Keratinocyte (primary cell): Measurements from ENCODE around the gene ANXA5. TPM values are rescaled to one million over a fixed set of nuclear protein-coding genes. Genes with fewer than 3 reads are reported as not detected.
A peak's percentile ranks its signal among the peaks of the same experiment; 100 is the strongest.

ENCODE experiments used
- DNase-seq: peaks from one replicate; pipeline ENCODE4 v3.0.0-alpha.2; 2011; ENCODE audit warnings: low read depth, missing footprints, low spot score
- FAIRE-seq: peaks from 2 replicates; lab custom pipeline; 2011; peaks lifted over from hg19 to GRCh38; lab: Jason Lieb, UNC
- H2AFZ ChIP-seq: 2 replicates; pipeline ENCODE4 v1.6.0; 2012; ENCODE audit warnings: low read length, control low read depth, inconsistent platforms; ENCODE audit not compliant: control insufficient read depth
- H3K27ac ChIP-seq: 2 replicates; pipeline ENCODE4 v1.5.1; 2011; ENCODE audit warnings: low read length; ENCODE audit not compliant: control insufficient read depth, insufficient read depth
- H3K27me3 ChIP-seq: 3 replicates; pipeline ENCODE4 v1.6.0; 2011; ENCODE audit warnings: low read length; ENCODE audit not compliant: control insufficient read depth, insufficient read depth; ENCODE audit errors: extremely low read depth
- H3K36me3 ChIP-seq, 2 experiments: 2 replicates in 1 of 2; 3 replicates in 1 of 2; pipeline ENCODE4 v1.5.1; 2011; ENCODE audit warnings: low read length in 2 of 2, mild to moderate bottlenecking in 1 of 2; ENCODE audit not compliant: control insufficient read depth in 2 of 2, insufficient read depth in 2 of 2; ENCODE audit errors: extremely low read depth in 1 of 2
- H3K4me1 ChIP-seq: 3 replicates; pipeline ENCODE4 v1.5.1; 2011; ENCODE audit warnings: low read length; ENCODE audit not compliant: control insufficient read depth, insufficient read depth; ENCODE audit errors: extremely low read depth
- H3K4me2 ChIP-seq: 3 replicates; pipeline ENCODE4 v1.6.0; 2011; ENCODE audit warnings: low read depth, low read length; ENCODE audit not compliant: control insufficient read depth, insufficient read depth; ENCODE audit errors: extremely low read depth
- H3K4me3 ChIP-seq, 3 experiments: fragments of 200-600 bp in 1 of 3; sonication (generic) in 1 of 3; 2 replicates in 2 of 3; 3 replicates in 1 of 3; pipeline ENCODE4 v1.5.1; 2011 to 2016; ENCODE audit warnings: low read length in 3 of 3, mild to moderate bottlenecking in 3 of 3, control low read depth in 2 of 3, inconsistent platforms in 1 of 3, low read depth in 1 of 3, mixed read lengths in 1 of 3, mixed run types in 1 of 3, moderate library complexity in 1 of 3; ENCODE audit not compliant: control insufficient read depth in 2 of 3, insufficient read depth in 2 of 3; ENCODE audit errors: extremely low read depth in 1 of 3
- H3K79me2 ChIP-seq: 2 replicates; pipeline ENCODE4 v1.6.0; 2012; ENCODE audit warnings: low read length; ENCODE audit not compliant: control insufficient read depth, insufficient read depth
- H3K9ac ChIP-seq: 3 replicates; pipeline ENCODE4 v1.6.0; 2011; ENCODE audit warnings: low read length; ENCODE audit not compliant: control insufficient read depth, insufficient read depth; ENCODE audit errors: extremely low read depth
- H3K9me1 ChIP-seq: 3 replicates; pipeline ENCODE4 v1.6.0; 2011; ENCODE audit warnings: low read length; ENCODE audit not compliant: control insufficient read depth, insufficient read depth; ENCODE audit errors: extremely low read depth
- H3K9me3 ChIP-seq: 2 replicates; pipeline ENCODE4 v1.5.1; 2012; ENCODE audit warnings: low read depth, low read length; ENCODE audit not compliant: control insufficient read depth
- H4K20me1 ChIP-seq: 3 replicates; pipeline ENCODE4 v1.6.0; 2011; ENCODE audit warnings: low read length; ENCODE audit not compliant: control insufficient read depth, insufficient read depth; ENCODE audit errors: extremely low read depth
- CTCF ChIP-seq, 3 experiments: IDR thresholded peaks in 1 of 3; conservative IDR thresholded peaks in 1 of 3; optimal IDR thresholded peaks in 1 of 3; 2 replicates in 2 of 3; 3 replicates in 1 of 3; pipeline versions ENCODE3 to v1.5.1; 2011; ENCODE audit warnings: low read length in 3 of 3, mild to moderate bottlenecking in 3 of 3, moderate library complexity in 2 of 3, control low read depth in 1 of 3, inconsistent platforms in 1 of 3; ENCODE audit not compliant: insufficient read depth in 2 of 3; ENCODE audit errors: extremely low read depth in 1 of 3
- EZH2 ChIP-seq: IDR thresholded peaks from one replicate; pipeline ENCODE4 v1.6.1; 2012; ENCODE audit warnings: inconsistent platforms, mild to moderate bottlenecking, low read length, moderate library complexity
- dilution Hi-C: fragments of 300-500 bp; cut with MboI; formaldehyde crosslinking; loops from one replicate; pipeline ENCODE4 v1.7.0; 2020; ENCODE audit warnings: low sequenced_read_pairs; ENCODE audit not compliant: extremely low pct_ligation_motif_present
- polyA plus RNA-seq, 5 experiments: library from polyadenylated mRNA; depleted of rRNA in 3 of 5; stranded (reverse) in 3 of 5; stranded (forward) in 1 of 5; unstranded in 1 of 5; fragments of >200 nt; gene quantifications; 1 replicate in 1 of 5; 2 replicates in 3 of 5; 3 replicates in 1 of 5; pipeline versions ENCODE4 v1.2.1 to v1.2.3, GENCODE V29; 2011 to 2012; ENCODE audit warnings: missing spikeins in 2 of 5, low read depth in 1 of 5, low replicate concordance in 1 of 5

The ANXA5 gene
- polyA plus RNA-seq, 1 donor (not counting 4 experiments of a cell fraction or from before 2014, with no cell fraction given) = 512 TPM

- FAIRE-seq (peak; percentile 88), DNase-seq (no peak)
- H3K79me2 ChIP-seq = no peaks in the 10 kb centered on the region
- no peaks in the 10 kb centered on the region for H3K9me1 ChIP-seq
- H3K36me3 ChIP-seq = no peaks in the 10 kb centered on the region
- dilution Hi-C loops = no loop called here
- no peaks in the 10 kb centered on the region for H3K9me3 ChIP-seq
- peaks cover 19% of the 10 kb centered on the region for H3K4me1 ChIP-seq
- peak overlapping the region; percentile 48 for H3K27ac ChIP-seq
- H3K4me3 ChIP-seq = no peak overlapping the region
- peak overlapping the region; percentile 26 for H3K4me2 ChIP-seq
- no peaks in the 10 kb centered on the region for H4K20me1 ChIP-seq
- H3K9ac ChIP-seq = no peak overlapping the region
- TF ChIP-seq CTCF (optimal IDR thresholded peaks at IDR 0.05 in 1 of 3, IDR thresholded peaks at IDR 0.05 in 1 of 3, conservative IDR thresholded peaks at IDR 0.05 in 1 of 3; ENCODE audit: extremely low read depth in 1 of 3, insufficient read depth in 2 of 3, low read length in 3 of 3) = no peak
- no peak for TF ChIP-seq EZH2
- H3K27me3 ChIP-seq = no peaks in the 10 kb centered on the region
- no peak overlapping the region for H2AFZ ChIP-seq
These were observed 32.0 kb upstream of the ANXA5 start for GRCh38 chr4:121728798-121729226.

GRCh38 chr4:121728066-121728465 is 31.3 kb upstream of the ANXA5 start:
- Histone ChIP-seq H4K20me1 (no peaks in the 10 kb centered on the region), H2AFZ (no peak overlapping the region), H3K27ac (peak overlapping the region; percentile 48), H3K27me3 (no peaks in the 10 kb centered on the region), H3K4me1 (peaks cover 19% of the 10 kb centered on the region), H3K9me3 (no peaks in the 10 kb centered on the region), H3K9me1 (no peaks in the 10 kb centered on the region), H3K9ac (no peak overlapping the region), H3K4me3 (no peak overlapping the region), H3K36me3 (no peaks in the 10 kb centered on the region), H3K4me2 (no peak overlapping the region), H3K79me2 (no peaks in the 10 kb centered on the region)
- dilution Hi-C loops = no loop called here
- TF ChIP-seq CTCF (optimal IDR thresholded peaks at IDR 0.05 in 1 of 3, IDR thresholded peaks at IDR 0.05 in 1 of 3, conservative IDR thresholded peaks at IDR 0.05 in 1 of 3; ENCODE audit: extremely low read depth in 1 of 3, insufficient read depth in 2 of 3, low read length in 3 of 3) (no peak), EZH2 (no peak)
- DNase-seq = no peak
- peak; percentile 90 for FAIRE-seq
